A549 (cell line): ENCODE data around the gene FREM1. TPM values are rescaled to one million over a fixed set of nuclear protein-coding genes. Genes with fewer than 3 reads are reported as not detected.

Source experiments
- ATAC-seq, 2 experiments: fragments of 200-7000 bp in 1 of 2; fragments of >200 bp in 1 of 2; cut with Nextera tagmentation in 1 of 2; cut with Tn5 transposase in 1 of 2; 3 replicates each; pipeline versions ENCODE4 v1.8.0 to v1.9.1; 2018 to 2020; ENCODE audit warnings: mild to moderate bottlenecking in 1 of 2, moderate library complexity in 1 of 2
- CTCF ChIA-PET: fragments of 300-600 bp; sonication (Branson Sonifier 250); formaldehyde crosslinking; extraction: SDS; loops from one replicate; lab custom pipeline; 2021; ENCODE audit warnings: antibody characterized with exemption, inconsistent platforms; lab: Yijun Ruan, JAX
- POLR2A ChIA-PET: fragments of 350-600 bp; formaldehyde crosslinking; extraction: SDS; loops from one replicate; lab custom pipeline; 2021; ENCODE audit warnings: antibody characterized with exemption, inconsistent platforms; lab: Yijun Ruan, JAX
- DNase-seq, 2 experiments: peaks; one replicate each; pipeline versions ENCODE4 v3.0.0 to v3.0.0-alpha.2; 2011 to 2016; ENCODE audit warnings: low read depth in 1 of 2, low spot score in 1 of 2
- FAIRE-seq: peaks from 2 replicates; lab custom pipeline; 2011; peaks lifted over from hg19 to GRCh38; lab: Jason Lieb, UNC
- H3K27ac ChIP-seq, 2 experiments: fragments of >200 bp; sonication (Bioruptor Twin); formaldehyde crosslinking; 3 replicates each; pipeline ENCODE4 v1.5.1; 2016 to 2017
- H3K4me1 ChIP-seq: fragments of >200 bp; sonication (Bioruptor Twin); formaldehyde crosslinking; 3 replicates; pipeline ENCODE4 v1.6.1; 2016
- H3K4me2 ChIP-seq: fragments of >200 bp; sonication (Bioruptor Twin); formaldehyde crosslinking; 3 replicates; pipeline ENCODE4 v1.6.1; 2016
- H3K4me3 ChIP-seq: fragments of >200 bp; sonication (Bioruptor Twin); formaldehyde crosslinking; 3 replicates; pipeline ENCODE4 v1.5.1; 2016
- H3K9me3 ChIP-seq: fragments of >200 bp; sonication (Bioruptor Twin); formaldehyde crosslinking; 3 replicates; pipeline ENCODE4 v1.6.1; 2016
- BHLHE40 ChIP-seq: IDR thresholded peaks from 2 replicates; pipeline ENCODE4 v1.6.1; 2012; ENCODE audit warnings: low read depth, low read length, inconsistent platforms
- CBX2 ChIP-seq: fragments of 200-600 bp; sonication (generic); IDR thresholded peaks from 2 replicates; pipeline ENCODE4 v1.6.1; 2016; ENCODE audit warnings: low read depth, mild to moderate bottlenecking, borderline replicate concordance
- CBX8 ChIP-seq: fragments of 200-600 bp; sonication (generic); IDR thresholded peaks from 2 replicates; pipeline ENCODE4 v1.6.1; 2016
- CEBPB ChIP-seq, 2 experiments: fragments of >200 bp in 1 of 2; sonication (Bioruptor Twin) in 1 of 2; formaldehyde crosslinking in 1 of 2; IDR thresholded peaks; 2 replicates each; pipeline ENCODE4 v1.6.1; 2012 to 2016
- CHD2 ChIP-seq: fragments of 150-350 bp; IDR thresholded peaks from 2 replicates; pipeline ENCODE4 v1.6.1; 2014; ENCODE audit warnings: low read length; ENCODE audit not compliant: partially characterized antibody
- E2F6 ChIP-seq: IDR thresholded peaks from 2 replicates; pipeline ENCODE4 v1.6.1; 2012; ENCODE audit warnings: low read depth, borderline replicate concordance
- ELK1 ChIP-seq: fragments of 150-350 bp; IDR thresholded peaks from 2 replicates; pipeline ENCODE4 v1.6.1; 2014; ENCODE audit warnings: low read depth, mild to moderate bottlenecking, low read length
- FOSB ChIP-seq: fragments of 250-450 bp; sonication (Bioruptor Pico); IDR thresholded peaks from 2 replicates; pipeline ENCODE4 v1.5.0; 2020; ENCODE audit warnings: mild to moderate bottlenecking, moderate library complexity
- FOSL2 ChIP-seq, 2 experiments: fragments of 450-650 bp in 1 of 2; fragments of >200 bp in 1 of 2; sonication (Bioruptor Twin) in 1 of 2; formaldehyde crosslinking; IDR thresholded peaks; 2 replicates each; pipeline versions ENCODE4 v1.5.0 to v1.6.1; 2016 to 2020; ENCODE audit warnings: mild to moderate bottlenecking in 1 of 2, moderate library complexity in 1 of 2
- FOXS1 ChIP-seq: fragments of 250-450 bp; sonication (Bioruptor Pico); IDR thresholded peaks from 2 replicates; pipeline ENCODE4 v1.5.0; 2020; ENCODE audit warnings: mild to moderate bottlenecking, moderate library complexity
- HOXB13 ChIP-seq: fragments of 250-450 bp; sonication (Bioruptor Pico); IDR thresholded peaks from 2 replicates; pipeline ENCODE4 v1.5.0; 2020; ENCODE audit warnings: low read depth, mild to moderate bottlenecking, moderate library complexity
- HOXB5 ChIP-seq: fragments of 250-450 bp; sonication (Bioruptor Pico); IDR thresholded peaks from 2 replicates; pipeline ENCODE4 v1.5.0; 2020; ENCODE audit warnings: mild to moderate bottlenecking, moderate library complexity
- JUN ChIP-seq, 2 experiments: fragments of >200 bp; sonication (Bioruptor Twin); formaldehyde crosslinking; IDR thresholded peaks; 2 replicates in 1 of 2; 3 replicates in 1 of 2; pipeline ENCODE4 v1.6.1; 2016 to 2017
- MAFK ChIP-seq: fragments of 450-650 bp; IDR thresholded peaks from 2 replicates; pipeline ENCODE4 v1.6.1; 2014; ENCODE audit not compliant: partially characterized antibody
- MAZ ChIP-seq: fragments of 150-350 bp; IDR thresholded peaks from 2 replicates; pipeline ENCODE4 v1.6.1; 2014; ENCODE audit warnings: antibody characterized with exemption, low read depth, low read length, borderline replicate concordance
- PBX3 ChIP-seq: IDR thresholded peaks from 2 replicates; pipeline ENCODE4 v1.6.1; 2012
- POLR2A ChIP-seq: IDR thresholded peaks from 2 replicates; pipeline ENCODE4 v1.6.1; 2012; ENCODE audit warnings: mild to moderate bottlenecking, low read length
- RAD21 ChIP-seq, 2 experiments: fragments of >200 bp in 1 of 2; sonication (Bioruptor Twin) in 1 of 2; formaldehyde crosslinking in 1 of 2; IDR thresholded peaks in 1 of 2; conservative IDR thresholded peaks in 1 of 2; 2 replicates in 1 of 2; 3 replicates in 1 of 2; pipeline ENCODE4 v1.6.1; 2012 to 2018; ENCODE audit warnings: inconsistent platforms in 1 of 2
- RCOR1 ChIP-seq: fragments of 150-350 bp; IDR thresholded peaks from 2 replicates; pipeline ENCODE4 v1.6.1; 2014; ENCODE audit warnings: antibody characterized with exemption, low read length, low read depth
- RNF2 ChIP-seq: fragments of 200-600 bp; sonication (generic); IDR thresholded peaks from 2 replicates; pipeline ENCODE4 v1.6.1; 2016; ENCODE audit warnings: low read depth, mild to moderate bottlenecking, antibody characterized with exemption, moderate library complexity, borderline replicate concordance
- SREBF2 ChIP-seq: fragments of 450-650 bp; IDR thresholded peaks from 2 replicates; pipeline ENCODE4 v1.6.1; 2014; ENCODE audit warnings: mild to moderate bottlenecking, moderate library complexity
- TFCP2L1 ChIP-seq: fragments of 250-450 bp; sonication (Bioruptor Pico); IDR thresholded peaks from 2 replicates; pipeline ENCODE4 v1.5.0; 2021; ENCODE audit warnings: mild to moderate bottlenecking
- TP53 ChIP-seq: fragments of 250-450 bp; sonication (Bioruptor Pico); IDR thresholded peaks from 2 replicates; pipeline ENCODE4 v1.5.0; 2021; ENCODE audit warnings: mild to moderate bottlenecking, moderate library complexity
- USF2 ChIP-seq: fragments of 450-650 bp; IDR thresholded peaks from 2 replicates; pipeline ENCODE4 v1.6.1; 2014; ENCODE audit warnings: antibody characterized with exemption
- WGBS: methylation state at CpG from one replicate; pipeline ENCODE4 v1.1.6; 2017; ENCODE audit errors: missing lambda C conversion rate; 5-methylcytosine and 5-hydroxymethylcytosine counted together
- polyA plus RNA-seq, 4 experiments: library from polyadenylated mRNA; depleted of rRNA in 3 of 4; stranded (reverse); fragments of >200 nt; fragmentation: RNase III in 1 of 4; extraction: RNeasy Plus Mini Kit Qiagen cat#74134 plus additional on column Dnase treatment in 1 of 4; gene quantifications; 2 replicates in 3 of 4; 3 replicates in 1 of 4; pipeline ENCODE4 v1.2.3, GENCODE V29; 2011 to 2017

Gene FREM1
- polyA plus RNA-seq, 2 of the 4 experiments (the other 2 are of a cell fraction), result not detected

- no peak for TF ChIP-seq CBX8
- TF ChIP-seq E2F6, result no peak
- TF ChIP-seq PBX3, result no peak
- TF ChIP-seq TFCP2L1 (CRISPR knock-in tag), result no peak
- TF ChIP-seq MAZ, result no peak
- TF ChIP-seq HOXB5, result no peak
- no peak for TF ChIP-seq RCOR1
- no peak for TF ChIP-seq FOSB (CRISPR knock-in tag)
- TF ChIP-seq POLR2A, result no peak
- no peak for TF ChIP-seq MAFK
- TF ChIP-seq USF2, result no peak
- no peak for TF ChIP-seq RAD21 (conservative IDR thresholded peaks at IDR 0.05 in 1 of 2, IDR thresholded peaks at IDR 0.05 in 1 of 2)
- TF ChIP-seq SREBF2, result no peak
- no peak for TF ChIP-seq TP53 (CRISPR knock-in tag)
- TF ChIP-seq CHD2, result no peak
- no peak for TF ChIP-seq BHLHE40
These were observed 20.8 kb downstream of the FREM1 start for GRCh38 chr9:14889451-14889850.

GRCh38 chr9:14888875-14889274, 21.4 kb downstream of the FREM1 start:
- DNase-seq (no peak), FAIRE-seq (no peak), ATAC-seq (no peak)
- POLR2A ChIA-PET, result no interaction called here
- H3K4me1 ChIP-seq, result no peaks in the 10 kb centered on the region
- H3K4me2 ChIP-seq, result no peak overlapping the region
- H3K27ac ChIP-seq, result no peak overlapping the region
- H3K9me3 ChIP-seq, result no peaks in the 10 kb centered on the region
- no peak for TF ChIP-seq TP53 (CRISPR knock-in tag)
- no peak for TF ChIP-seq FOXS1 (CRISPR knock-in tag)
- no peak for TF ChIP-seq SREBF2
- TF ChIP-seq CEBPB (IDR thresholded peaks at IDR 0.05), result no peak
- no peak for TF ChIP-seq CBX2
- no peak for TF ChIP-seq RNF2
- no peak for TF ChIP-seq HOXB13 (CRISPR knock-in tag)
- no peak for TF ChIP-seq FOSL2 (IDR thresholded peaks at IDR 0.05)
- TF ChIP-seq FOSL2 (CRISPR knock-in tag; IDR thresholded peaks at IDR 0.05), result no peak
- TF ChIP-seq ELK1, result no peak
- no peak for TF ChIP-seq JUN (IDR thresholded peaks at IDR 0.05)
- 0% methylated on average over 1 of the region's 1 CpG for WGBS
- CTCF ChIA-PET, result interaction anchor here (0.6 to 1.6 kb wide), 2 partner anchors 18 to 777 kb away, joined by 3 to 4 read pairs; no protein-coding TSS in a partner anchor
- no peak overlapping the region for H3K4me3 ChIP-seq

More at GRCh38 chr9:14889451-14889850, 20.8 kb downstream of the FREM1 start:
- ATAC-seq (no peak), DNase-seq (no peak), FAIRE-seq (no peak)
- POLR2A ChIA-PET, result no interaction called here
- CTCF ChIA-PET, result interaction anchor here (1.6 kb wide), 1 partner anchor 18 kb away, joined by 4 read pairs; no protein-coding TSS in a partner anchor
- H3K4me1 ChIP-seq, result no peaks in the 10 kb centered on the region
- H3K27ac ChIP-seq, result no peak overlapping the region
- H3K4me3 ChIP-seq, result no peak overlapping the region
- H3K4me2 ChIP-seq, result no peak overlapping the region
- WGBS, result 0% methylated on average over 3 of the region's 3 CpGs
- H3K9me3 ChIP-seq, result no peaks in the 10 kb centered on the region
